ENCODE measurements around the gene RHOH. TPM values are rescaled to one million over a fixed set of nuclear protein-coding genes. Genes with fewer than 3 reads are reported as not detected.

The RHOH gene
- total RNA-seq, 1 donor from 2014 or later = 0.70 TPM

DNA sequence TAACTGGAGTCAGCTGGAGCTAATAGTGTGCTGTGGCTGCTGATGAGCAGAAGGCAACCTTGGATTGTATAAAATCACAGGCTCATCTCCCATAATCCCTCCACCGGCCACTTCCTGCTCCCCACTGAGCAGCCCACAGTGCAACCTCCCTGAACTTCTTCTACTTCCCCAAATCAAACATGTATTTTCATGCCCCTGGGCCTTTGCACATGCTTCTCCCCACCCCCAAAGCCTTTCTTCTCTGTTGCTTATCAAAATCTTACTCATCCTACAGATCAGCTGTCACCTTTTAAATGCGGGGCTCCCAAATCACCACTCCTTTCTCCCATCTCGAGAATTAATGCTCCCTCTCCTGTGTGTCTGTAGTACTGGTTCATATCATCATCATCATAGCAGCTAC lies 35.8 kb downstream of the RHOH start:
- ATAC-seq = no peak
- no peak for DNase-seq (ENCODE audit: low spot score)

DNA sequence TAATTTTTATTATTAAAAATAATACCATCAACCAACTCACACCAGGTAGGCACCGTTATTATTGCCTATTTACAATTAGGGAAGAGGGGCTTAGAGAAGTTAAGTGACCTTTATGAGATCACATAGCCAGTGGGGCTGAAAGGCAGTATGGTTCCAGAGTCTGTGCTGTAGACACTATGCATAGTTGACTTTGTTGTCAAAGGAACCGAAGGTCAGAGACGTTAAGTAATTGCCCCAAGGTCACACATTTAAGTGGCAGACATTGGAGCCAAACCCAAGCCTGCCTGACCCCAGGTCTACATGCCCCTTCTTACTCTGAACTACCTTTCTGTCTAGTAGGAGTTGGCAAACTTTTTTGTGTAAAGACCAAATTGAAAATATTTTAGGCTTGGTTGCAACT lies 36.4 kb downstream of the RHOH start:
- DNase-seq (ENCODE audit: low spot score) (no peak), ATAC-seq (no peak)

DNA sequence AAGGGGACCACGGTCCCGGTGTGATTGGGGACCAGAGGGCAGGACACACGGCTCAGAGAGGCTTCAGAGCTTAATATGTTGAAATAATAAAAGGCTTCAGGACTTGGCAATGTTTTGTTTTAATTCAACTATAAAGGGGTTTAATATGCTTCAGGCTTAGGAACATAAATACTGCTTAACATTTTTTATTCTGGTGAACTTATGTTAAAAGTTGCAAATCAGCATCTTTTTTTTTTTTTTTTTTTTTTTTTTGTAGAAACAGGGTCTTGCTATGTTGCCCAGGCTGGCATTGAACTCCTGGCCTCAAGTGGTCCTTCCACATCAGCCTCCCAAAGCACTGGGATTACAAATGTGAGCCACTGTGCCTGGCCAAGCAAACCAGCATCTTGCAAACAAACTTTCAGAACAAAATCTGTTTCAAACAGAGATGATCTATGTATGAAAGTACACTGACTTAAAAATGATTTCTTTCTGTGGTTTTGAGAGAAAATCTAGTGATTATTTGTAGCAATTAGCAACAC lies 37.7 kb downstream of the RHOH start:
- no peak for DNase-seq (ENCODE audit: low spot score)
- ATAC-seq = no peak

GRCh38 chr4:40238008-40238699 lies 41.3 kb downstream of the RHOH start:
- ATAC-seq = no peak

GRCh38 chr4:40238700-40239548 lies 42.1 kb downstream of the RHOH start:
- ATAC-seq (no peak), DNase-seq (ENCODE audit: low spot score) (no peak)

More at GRCh38 chr4:40238008-40238699, 41.3 kb downstream of the RHOH start:
- no peak for DNase-seq (ENCODE audit: low spot score)

DNA sequence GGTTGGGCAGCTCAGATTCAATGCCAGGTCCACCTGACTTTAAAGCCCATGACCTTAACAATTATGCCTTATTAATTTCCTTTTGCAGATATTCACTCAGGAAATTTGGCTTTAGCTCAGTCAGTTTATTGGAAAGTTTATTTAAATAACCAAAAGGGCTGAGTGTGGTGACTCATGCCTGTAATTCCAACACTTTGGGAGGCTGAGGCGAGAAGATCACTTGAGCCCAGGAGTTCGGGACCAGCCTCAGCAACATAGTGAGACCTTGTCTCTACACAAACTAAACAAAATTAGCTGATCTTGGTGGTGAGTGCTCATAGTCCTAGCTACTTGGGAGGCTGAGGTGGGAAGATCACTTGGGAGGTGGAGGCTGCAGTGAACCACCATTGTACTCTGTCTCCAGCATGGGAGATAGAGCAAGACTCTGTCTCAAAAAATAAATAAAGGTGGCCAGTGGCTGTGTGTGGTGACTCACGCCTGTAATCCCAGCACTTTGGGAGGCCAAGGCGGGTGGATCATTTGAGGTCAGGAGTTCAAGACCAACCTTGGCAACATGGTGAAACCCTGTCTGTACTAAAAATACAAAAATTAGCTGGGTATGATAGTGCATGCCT lies 43.3 kb downstream of the RHOH start:
- DNase-seq (ENCODE audit: low spot score) = no peak
- ATAC-seq = no peak

DNA sequence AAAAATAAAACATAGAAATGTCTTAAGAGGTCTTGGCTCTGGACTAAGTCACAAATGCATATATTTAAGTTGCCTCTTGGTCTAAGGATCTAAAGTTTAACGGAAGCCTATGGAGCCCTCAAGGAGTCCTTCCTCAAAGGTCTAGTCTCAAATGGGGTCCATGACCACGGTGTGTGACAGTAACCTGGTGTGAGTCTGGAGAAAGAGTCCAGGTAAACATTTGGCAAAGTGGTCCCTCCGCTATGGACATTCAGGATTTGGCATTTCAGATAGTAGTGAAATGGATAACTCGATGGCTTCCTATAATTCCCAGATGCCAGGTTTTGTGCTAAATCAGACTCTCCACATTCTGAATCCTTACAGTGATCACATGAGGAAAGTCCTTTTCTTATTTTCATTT lies 44.2 kb downstream of the RHOH start:
- DNase-seq (ENCODE audit: low spot score) (no peak), ATAC-seq (no peak)

- ATAC-seq = no peak
- DNase-seq (ENCODE audit: low spot score) = no peak
These were observed 45.1 kb downstream of the RHOH start for GRCh38 chr4:40241941-40242340.

DNA sequence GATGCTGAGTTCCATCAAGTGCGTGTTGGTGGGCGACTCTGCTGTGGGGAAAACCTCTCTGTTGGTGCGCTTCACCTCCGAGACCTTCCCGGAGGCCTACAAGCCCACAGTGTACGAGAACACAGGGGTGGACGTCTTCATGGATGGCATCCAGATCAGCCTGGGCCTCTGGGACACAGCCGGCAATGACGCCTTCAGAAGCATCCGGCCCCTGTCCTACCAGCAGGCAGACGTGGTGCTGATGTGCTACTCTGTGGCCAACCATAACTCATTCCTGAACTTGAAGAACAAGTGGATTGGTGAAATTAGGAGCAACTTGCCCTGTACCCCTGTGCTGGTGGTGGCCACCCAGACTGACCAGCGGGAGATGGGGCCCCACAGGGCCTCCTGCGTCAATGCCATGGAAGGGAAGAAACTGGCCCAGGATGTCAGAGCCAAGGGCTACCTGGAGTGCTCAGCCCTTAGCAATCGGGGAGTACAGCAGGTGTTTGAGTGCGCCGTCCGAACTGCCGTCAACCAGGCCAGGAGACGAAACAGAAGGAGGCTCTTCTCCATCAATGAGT lies 46.6 kb downstream of the RHOH start:
- no peak for DNase-seq (ENCODE audit: low spot score)
- no peak for ATAC-seq

DNA sequence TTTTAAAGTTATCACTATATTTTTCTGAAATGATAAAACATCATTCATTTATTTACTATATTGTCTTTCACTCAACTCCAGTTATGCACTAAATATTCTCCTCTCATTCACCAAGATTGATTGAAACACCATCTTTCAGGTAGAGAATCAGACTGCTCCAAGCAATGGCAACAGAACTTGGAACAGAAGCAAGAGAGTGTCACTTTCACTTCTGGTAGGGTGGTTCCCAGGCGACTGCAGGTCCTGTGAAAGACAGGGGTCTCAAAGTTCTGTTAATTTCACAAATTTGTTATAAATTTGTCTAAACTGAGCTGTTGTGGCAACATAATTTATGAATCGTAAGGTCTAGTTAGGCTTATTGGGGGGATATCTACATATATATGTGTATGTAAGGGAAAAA lies 47.8 kb downstream of the RHOH start:
- no peak for ATAC-seq
- DNase-seq (ENCODE audit: low spot score) = no peak

- no peak for ATAC-seq
- DNase-seq (ENCODE audit: low spot score) = no peak
These were observed 48.7 kb downstream of the RHOH start for GRCh38 chr4:40245550-40245949.

GRCh38 chr4:40246011-40246900 lies 49.4 kb downstream of the RHOH start:
- DNase-seq (ENCODE audit: low spot score) (no peak), ATAC-seq (no peak)

GRCh38 chr4:40246938-40247337 lies 50.1 kb downstream of the RHOH start:
- DNase-seq (ENCODE audit: low spot score) = no peak
- no peak for ATAC-seq

- DNase-seq (ENCODE audit: low spot score) (no peak), ATAC-seq (no peak)
These were observed 50.5 kb downstream of the RHOH start for GRCh38 chr4:40247350-40247749.

DNA sequence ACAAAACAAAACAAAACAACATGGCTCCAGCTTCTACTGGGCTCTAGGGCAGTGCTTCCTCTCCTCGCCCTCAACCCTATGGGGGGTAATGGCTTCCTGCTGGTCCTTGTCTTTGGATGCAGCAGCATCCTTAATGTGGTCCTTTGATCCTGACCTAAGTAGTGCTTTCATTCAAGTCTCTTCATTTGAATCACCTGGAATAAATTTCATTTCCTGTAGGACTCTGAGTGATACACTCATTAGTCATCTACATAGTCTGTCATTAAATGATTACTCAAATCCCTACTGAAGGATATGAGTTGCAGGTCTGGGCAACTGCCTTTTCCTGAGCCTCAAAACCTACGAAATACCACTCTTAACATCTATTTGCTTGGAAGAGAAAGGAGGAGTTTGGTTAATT lies 54.5 kb downstream of the RHOH start:
- ATAC-seq (no peak), DNase-seq (ENCODE audit: low spot score) (no peak)

- DNase-seq (ENCODE audit: low spot score) (no peak), ATAC-seq (peak; percentile 26)
These were observed 57.1 kb downstream of the RHOH start for GRCh38 chr4:40253906-40254305.

DNA sequence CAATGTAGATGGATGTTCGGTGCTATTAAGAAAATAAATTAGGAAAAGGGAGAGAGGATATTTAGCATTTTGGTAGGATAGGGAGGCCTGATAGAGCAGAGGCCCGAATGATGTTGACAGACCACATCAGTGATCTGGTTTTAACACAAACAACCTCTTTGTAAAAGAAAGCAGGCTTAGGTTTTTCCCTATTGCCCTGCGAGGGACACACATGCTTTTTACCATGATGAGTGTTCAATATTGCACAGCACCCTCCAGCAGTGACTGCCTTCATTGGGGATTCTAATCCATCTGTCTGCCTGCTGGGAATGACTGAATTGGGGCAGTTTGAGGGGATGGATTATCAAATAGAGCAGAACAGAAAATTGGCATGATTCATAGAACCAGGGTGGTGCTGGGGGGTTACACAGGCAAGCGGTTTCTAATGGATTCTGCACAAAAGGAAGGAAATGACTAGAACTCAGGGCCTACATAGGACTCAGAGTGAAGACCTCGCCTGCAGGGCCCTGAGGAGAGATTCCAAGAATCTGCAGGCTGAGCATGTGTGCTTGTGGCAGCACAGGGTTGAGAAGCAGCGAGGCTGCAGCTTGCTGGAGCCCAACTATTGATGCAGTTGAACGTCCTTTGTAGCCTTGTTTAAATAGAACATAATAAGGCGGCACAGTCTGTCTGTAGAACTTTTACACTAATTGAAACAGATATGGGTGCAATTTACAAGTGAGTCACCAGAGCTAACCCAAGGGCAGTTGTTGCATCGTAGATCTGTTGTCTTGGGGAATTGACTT lies 58.0 kb downstream of the RHOH start:
- ATAC-seq = no peak
- no peak for DNase-seq (ENCODE audit: low spot score)

DNA sequence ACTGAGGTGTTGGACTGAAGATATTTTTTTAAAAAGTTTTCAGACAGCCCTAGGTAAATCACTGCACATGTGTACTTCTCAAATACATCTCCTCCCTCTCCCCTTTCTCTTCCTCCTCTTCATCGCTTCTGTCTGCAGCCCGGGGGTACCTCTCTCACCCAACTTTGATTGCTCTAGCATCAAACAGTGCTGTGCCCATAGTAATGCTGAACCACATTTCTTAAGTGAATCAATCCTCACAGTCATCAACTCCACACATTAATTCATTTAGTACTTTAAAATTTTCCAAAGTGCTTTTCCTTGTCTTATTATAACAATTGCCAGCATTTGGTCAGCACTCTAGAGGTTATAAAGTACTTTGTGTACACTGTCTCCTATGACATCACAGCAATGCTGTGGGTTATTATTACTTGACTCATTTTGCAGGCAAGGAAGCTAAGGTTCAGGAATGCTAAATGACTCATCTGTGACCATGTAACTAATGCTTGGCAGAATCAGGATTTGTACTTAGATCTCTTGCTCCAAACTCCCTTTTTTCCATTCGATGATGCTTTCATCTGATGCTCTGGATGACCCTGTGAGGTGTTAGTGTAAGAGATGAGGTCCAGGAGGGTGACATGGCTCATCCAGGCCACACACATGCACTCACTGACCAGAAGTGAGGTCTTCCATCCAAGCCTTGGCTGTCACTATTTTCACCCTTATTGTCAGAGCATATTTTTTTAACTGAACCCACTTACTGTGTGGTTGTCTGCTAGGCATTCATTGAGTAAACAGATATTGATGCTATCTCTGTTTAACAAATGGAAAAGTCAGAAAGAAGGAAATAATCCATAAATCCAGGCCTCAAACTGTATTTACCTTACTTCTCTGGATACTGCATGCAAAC lies 58.8 kb downstream of the RHOH start:
- no peak for ATAC-seq
- DNase-seq (ENCODE audit: low spot score) = no peak

GRCh38 chr4:40256329-40256728 lies 59.5 kb downstream of the RHOH start:
- no peak for DNase-seq (ENCODE audit: low spot score)
- no peak for ATAC-seq

Measured in left lobe of liver (tissue), 2 donors.